ENCODE data around the gene PAFAH2.

Gene PAFAH2

DNA sequence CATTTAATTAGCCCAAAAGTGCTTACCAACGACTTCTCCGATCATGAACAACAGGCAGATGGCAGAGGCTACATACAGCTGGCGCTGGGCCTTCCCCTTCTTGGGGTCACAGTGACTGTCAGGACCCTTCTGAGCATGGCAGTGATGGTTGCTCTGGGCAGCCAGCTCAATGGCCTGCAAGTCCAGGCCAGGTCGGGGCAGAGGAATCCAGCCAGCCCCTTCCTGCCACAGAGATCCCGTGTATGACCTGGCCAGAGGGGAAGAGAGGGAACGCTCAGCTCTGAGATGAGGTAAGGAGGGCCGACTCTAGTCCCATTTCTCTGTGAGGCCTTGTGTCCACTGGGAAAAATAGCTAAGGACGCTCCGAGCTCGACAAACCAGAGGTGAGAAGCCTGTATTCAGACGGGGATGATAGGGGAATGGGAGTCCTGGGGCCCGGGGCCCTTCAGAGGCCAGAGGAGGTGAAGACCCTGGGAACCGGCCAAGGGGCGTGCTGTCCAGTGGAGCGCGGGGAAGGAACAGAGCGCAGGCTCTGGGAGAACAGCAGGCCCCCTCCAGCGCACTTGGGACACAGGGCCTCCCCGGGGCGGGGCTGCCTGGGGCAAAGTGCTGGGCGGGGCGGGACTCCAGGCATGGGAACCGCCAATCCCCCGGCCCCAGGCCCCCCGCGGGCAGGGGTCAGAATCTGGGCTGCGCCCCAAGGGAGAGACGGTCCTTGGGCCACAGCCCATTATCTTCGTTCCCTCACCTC, 47.3 kb upstream of the PAFAH2 start:
- H3K36me3 ChIP-seq (ENCODE audit: control insufficient read depth in 2 of 2, insufficient read depth in 1 of 2, low read length in 2 of 2), result no peaks in the 10 kb centered on the region
- H3K4me3 ChIP-seq (ENCODE audit: low read depth, low read length), result no peak overlapping the region
- H3K4me1 ChIP-seq (ENCODE audit: control insufficient read depth, insufficient read depth, low read length), result no peaks in the 10 kb centered on the region
- POLR2A ChIA-PET, result interaction anchor here (0.6 kb wide), 1 partner anchor 10 kb away, joined by 3 read pairs; no protein-coding TSS in a partner anchor
- H3K27ac ChIP-seq (ENCODE audit: extremely low read depth, low read depth, low read length), result no peak overlapping the region
- no peak for TF ChIP-seq HOXC10 (CRISPR knock-in tag; IDR thresholded peaks at IDR 0.05)
- TF ChIP-seq KLF1 (tag by site-specific recombination; IDR thresholded peaks at IDR 0.05), result peak; percentile 27; the same call in 1 of the 2 replicates
- no peaks in the 10 kb centered on the region for H3K9me3 ChIP-seq (ENCODE audit: control insufficient read depth, insufficient read depth, low read depth, low read length)
- CTCF ChIA-PET, result interaction anchor here (1.1 to 2.5 kb wide), 2 partner anchors 10 to 100 kb away, joined by 4 to 9 read pairs; no protein-coding TSS in a partner anchor

DNA sequence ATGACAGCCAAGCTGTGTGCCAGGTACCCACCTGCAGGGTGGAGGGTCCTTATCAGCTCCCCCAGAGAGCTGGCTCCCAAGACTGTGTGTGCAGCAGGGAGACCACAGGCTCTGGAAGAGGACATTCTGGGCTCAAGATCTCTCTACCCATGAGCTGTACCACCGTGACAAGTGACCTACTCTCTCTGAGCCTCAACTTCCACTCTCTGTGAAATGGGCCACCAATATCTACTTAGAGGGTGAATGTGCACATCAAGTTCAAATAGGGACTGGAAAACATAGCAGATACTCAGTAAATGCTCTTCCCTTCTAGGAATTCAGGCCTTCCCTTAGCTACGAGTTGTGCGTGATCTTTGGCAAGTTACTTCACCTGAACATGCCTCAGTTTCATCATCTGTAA, 46.6 kb upstream of the PAFAH2 start:
- ChIA-PET POLR2A (interaction anchor here (0.6 kb wide), 1 partner anchor 9 kb away, joined by 3 read pairs; no protein-coding TSS in a partner anchor), CTCF (interaction anchor here (0.5 to 2.5 kb wide), 4 partner anchors 9 to 150 kb away, joined by 3 to 9 read pairs (median 6); no protein-coding TSS in a partner anchor)
- Histone ChIP-seq H3K9me3 (ENCODE audit: control insufficient read depth, insufficient read depth, low read depth, low read length) (no peaks in the 10 kb centered on the region), H3K27ac (ENCODE audit: extremely low read depth, low read depth, low read length) (no peak overlapping the region), H3K4me3 (ENCODE audit: low read depth, low read length) (no peak overlapping the region), H3K4me1 (ENCODE audit: control insufficient read depth, insufficient read depth, low read length) (no peaks in the 10 kb centered on the region), H3K36me3 (ENCODE audit: control insufficient read depth in 2 of 2, insufficient read depth in 1 of 2, low read length in 2 of 2) (no peaks in the 10 kb centered on the region)
- TF ChIP-seq TRIM28 (IDR thresholded peaks at IDR 0.05; ENCODE audit: borderline replicate concordance, low read length) (no peak), ZEB2 (tag by site-specific recombination; IDR thresholded peaks at IDR 0.05) (no peak), ZNF311 (tag by site-specific recombination; IDR thresholded peaks at IDR 0.05; ENCODE audit: borderline replicate concordance) (no peak), ZNF596 (tag by site-specific recombination; IDR thresholded peaks at IDR 0.05) (no peak), ZNF366 (tag by site-specific recombination; conservative IDR thresholded peaks at IDR 0.05) (no peak), ZNF174 (tag by site-specific recombination; IDR thresholded peaks at IDR 0.05) (no peak), ZNF777 (tag by site-specific recombination; IDR thresholded peaks at IDR 0.05; ENCODE audit: borderline replicate concordance) (no peak), ZFHX2 (tag by site-specific recombination; conservative IDR thresholded peaks at IDR 0.05) (no peak), ZNF202 (tag by site-specific recombination; IDR thresholded peaks at IDR 0.05; ENCODE audit: borderline replicate concordance) (no peak), ZBTB1 (tag by site-specific recombination; IDR thresholded peaks at IDR 0.05) (no peak)

DNA sequence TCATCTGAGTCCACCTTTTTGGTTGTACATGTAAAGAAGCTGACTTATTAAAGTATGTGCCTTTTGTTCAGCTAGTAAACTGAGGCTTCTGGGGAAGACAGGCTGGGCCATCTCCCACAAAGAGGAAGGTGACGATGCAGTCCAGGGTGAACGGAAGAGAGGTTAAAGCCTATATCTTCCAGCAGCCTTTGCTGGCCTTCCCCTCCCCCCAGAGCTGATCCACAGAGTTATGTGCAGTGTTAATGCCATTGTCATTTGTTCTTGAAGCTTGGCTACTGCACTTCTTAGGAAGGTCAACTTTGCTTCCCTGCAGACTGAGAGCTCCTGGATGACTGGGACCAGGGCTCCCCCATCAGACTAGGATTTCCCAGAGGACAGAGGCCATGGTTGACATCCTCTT, 45.9 kb upstream of the PAFAH2 start:
- H3K4me3 ChIP-seq (ENCODE audit: low read depth, low read length), result no peak overlapping the region
- no peaks in the 10 kb centered on the region for H3K4me1 ChIP-seq (ENCODE audit: control insufficient read depth, insufficient read depth, low read length)
- ChIA-PET CTCF (interaction anchor here (0.6 to 2.5 kb wide), 5 partner anchors 9 to 1176 kb away, joined by 3 to 9 read pairs (median 3); no protein-coding TSS in a partner anchor), POLR2A (no interaction called here)
- no peaks in the 10 kb centered on the region for H3K36me3 ChIP-seq (ENCODE audit: control insufficient read depth in 2 of 2, insufficient read depth in 1 of 2, low read length in 2 of 2)
- no peaks in the 10 kb centered on the region for H3K9me3 ChIP-seq (ENCODE audit: control insufficient read depth, insufficient read depth, low read depth, low read length)
- H3K27ac ChIP-seq (ENCODE audit: extremely low read depth, low read depth, low read length), result no peak overlapping the region
- TF ChIP-seq HOXD13 (CRISPR knock-in tag; IDR thresholded peaks at IDR 0.05; ENCODE audit: borderline replicate concordance) (no peak), ZXDB (tag by site-specific recombination; IDR thresholded peaks at IDR 0.05) (no peak), OVOL3 (tag by site-specific recombination; IDR thresholded peaks at IDR 0.05) (no peak), TRIM28 (IDR thresholded peaks at IDR 0.05; ENCODE audit: borderline replicate concordance, low read length) (no peak), SETDB1 (IDR thresholded peaks at IDR 0.05; ENCODE audit: insufficient read length, low read length) (no peak), ZIC2 (tag by site-specific recombination; IDR thresholded peaks at IDR 0.05) (no peak), ZNF302 (tag by site-specific recombination; IDR thresholded peaks at IDR 0.05; ENCODE audit: low read depth) (no peak), SCRT1 (tag by site-specific recombination; IDR thresholded peaks at IDR 0.05; ENCODE audit: borderline replicate concordance) (no peak)
- TF ChIP-seq, protein P1, sequence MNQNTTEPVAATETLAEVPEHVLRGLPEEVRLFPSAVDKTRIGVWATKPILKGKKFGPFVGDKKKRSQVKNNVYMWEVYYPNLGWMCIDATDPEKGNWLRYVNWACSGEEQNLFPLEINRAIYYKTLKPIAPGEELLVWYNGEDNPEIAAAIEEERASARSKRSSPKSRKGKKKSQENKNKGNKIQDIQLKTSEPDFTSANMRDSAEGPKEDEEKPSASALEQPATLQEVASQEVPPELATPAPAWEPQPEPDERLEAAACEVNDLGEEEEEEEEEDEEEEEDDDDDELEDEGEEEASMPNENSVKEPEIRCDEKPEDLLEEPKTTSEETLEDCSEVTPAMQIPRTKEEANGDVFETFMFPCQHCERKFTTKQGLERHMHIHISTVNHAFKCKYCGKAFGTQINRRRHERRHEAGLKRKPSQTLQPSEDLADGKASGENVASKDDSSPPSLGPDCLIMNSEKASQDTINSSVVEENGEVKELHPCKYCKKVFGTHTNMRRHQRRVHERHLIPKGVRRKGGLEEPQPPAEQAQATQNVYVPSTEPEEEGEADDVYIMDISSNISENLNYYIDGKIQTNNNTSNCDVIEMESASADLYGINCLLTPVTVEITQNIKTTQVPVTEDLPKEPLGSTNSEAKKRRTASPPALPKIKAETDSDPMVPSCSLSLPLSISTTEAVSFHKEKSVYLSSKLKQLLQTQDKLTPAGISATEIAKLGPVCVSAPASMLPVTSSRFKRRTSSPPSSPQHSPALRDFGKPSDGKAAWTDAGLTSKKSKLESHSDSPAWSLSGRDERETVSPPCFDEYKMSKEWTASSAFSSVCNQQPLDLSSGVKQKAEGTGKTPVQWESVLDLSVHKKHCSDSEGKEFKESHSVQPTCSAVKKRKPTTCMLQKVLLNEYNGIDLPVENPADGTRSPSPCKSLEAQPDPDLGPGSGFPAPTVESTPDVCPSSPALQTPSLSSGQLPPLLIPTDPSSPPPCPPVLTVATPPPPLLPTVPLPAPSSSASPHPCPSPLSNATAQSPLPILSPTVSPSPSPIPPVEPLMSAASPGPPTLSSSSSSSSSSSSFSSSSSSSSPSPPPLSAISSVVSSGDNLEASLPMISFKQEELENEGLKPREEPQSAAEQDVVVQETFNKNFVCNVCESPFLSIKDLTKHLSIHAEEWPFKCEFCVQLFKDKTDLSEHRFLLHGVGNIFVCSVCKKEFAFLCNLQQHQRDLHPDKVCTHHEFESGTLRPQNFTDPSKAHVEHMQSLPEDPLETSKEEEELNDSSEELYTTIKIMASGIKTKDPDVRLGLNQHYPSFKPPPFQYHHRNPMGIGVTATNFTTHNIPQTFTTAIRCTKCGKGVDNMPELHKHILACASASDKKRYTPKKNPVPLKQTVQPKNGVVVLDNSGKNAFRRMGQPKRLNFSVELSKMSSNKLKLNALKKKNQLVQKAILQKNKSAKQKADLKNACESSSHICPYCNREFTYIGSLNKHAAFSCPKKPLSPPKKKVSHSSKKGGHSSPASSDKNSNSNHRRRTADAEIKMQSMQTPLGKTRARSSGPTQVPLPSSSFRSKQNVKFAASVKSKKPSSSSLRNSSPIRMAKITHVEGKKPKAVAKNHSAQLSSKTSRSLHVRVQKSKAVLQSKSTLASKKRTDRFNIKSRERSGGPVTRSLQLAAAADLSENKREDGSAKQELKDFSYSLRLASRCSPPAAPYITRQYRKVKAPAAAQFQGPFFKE (tag by site-specific recombination; IDR thresholded peaks at IDR 0.05; ENCODE audit: borderline replicate concordance), result no peak
- TF ChIP-seq, protein P2, sequence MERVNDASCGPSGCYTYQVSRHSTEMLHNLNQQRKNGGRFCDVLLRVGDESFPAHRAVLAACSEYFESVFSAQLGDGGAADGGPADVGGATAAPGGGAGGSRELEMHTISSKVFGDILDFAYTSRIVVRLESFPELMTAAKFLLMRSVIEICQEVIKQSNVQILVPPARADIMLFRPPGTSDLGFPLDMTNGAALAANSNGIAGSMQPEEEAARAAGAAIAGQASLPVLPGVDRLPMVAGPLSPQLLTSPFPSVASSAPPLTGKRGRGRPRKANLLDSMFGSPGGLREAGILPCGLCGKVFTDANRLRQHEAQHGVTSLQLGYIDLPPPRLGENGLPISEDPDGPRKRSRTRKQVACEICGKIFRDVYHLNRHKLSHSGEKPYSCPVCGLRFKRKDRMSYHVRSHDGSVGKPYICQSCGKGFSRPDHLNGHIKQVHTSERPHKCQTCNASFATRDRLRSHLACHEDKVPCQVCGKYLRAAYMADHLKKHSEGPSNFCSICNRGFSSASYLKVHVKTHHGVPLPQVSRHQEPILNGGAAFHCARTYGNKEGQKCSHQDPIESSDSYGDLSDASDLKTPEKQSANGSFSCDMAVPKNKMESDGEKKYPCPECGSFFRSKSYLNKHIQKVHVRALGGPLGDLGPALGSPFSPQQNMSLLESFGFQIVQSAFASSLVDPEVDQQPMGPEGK (tag by site-specific recombination; IDR thresholded peaks at IDR 0.05), result no peak
- TF ChIP-seq, protein P3, sequence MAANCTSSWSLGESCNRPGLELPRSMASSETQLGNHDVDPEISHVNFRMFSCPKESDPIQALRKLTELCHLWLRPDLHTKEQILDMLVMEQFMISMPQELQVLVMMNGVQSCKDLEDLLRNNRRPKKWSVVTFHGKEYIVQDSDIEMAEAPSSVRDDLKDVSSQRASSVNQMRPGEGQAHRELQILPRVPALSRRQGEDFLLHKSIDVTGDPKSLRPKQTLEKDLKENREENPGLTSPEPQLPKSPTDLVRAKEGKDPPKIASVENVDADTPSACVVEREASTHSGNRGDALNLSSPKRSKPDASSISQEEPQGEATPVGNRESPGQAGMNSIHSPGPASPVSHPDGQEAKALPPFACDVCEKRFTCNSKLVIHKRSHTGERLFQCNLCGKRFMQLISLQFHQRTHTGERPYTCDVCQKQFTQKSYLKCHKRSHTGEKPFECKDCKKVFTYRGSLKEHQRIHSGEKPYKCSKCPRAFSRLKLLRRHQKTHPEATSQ (tag by site-specific recombination; IDR thresholded peaks at IDR 0.05), result no peak
